Stimulated activated CD8-positive, alpha-beta memory T cell treated with anti-CD3 and anti-CD28 coated beads, Interleukin-7, amount 100 ng/mL, for 48 hours (primary cell): ENCODE results near the gene WDR20.
"Not testable (repeated sequence)": the region's sequence is repeated elsewhere in the genome, so short reads cannot be mapped to it uniquely, and the experiment has no call there.

Source experiments
- DNase-seq, 2 donors: peaks; one replicate each; pipeline ENCODE4 v3.0.0-alpha.2; 2020; ENCODE audit warnings: low read depth in 1 of 2; ENCODE audit errors: extremely low read depth in 1 of 2

WDR20 gene, protein sequence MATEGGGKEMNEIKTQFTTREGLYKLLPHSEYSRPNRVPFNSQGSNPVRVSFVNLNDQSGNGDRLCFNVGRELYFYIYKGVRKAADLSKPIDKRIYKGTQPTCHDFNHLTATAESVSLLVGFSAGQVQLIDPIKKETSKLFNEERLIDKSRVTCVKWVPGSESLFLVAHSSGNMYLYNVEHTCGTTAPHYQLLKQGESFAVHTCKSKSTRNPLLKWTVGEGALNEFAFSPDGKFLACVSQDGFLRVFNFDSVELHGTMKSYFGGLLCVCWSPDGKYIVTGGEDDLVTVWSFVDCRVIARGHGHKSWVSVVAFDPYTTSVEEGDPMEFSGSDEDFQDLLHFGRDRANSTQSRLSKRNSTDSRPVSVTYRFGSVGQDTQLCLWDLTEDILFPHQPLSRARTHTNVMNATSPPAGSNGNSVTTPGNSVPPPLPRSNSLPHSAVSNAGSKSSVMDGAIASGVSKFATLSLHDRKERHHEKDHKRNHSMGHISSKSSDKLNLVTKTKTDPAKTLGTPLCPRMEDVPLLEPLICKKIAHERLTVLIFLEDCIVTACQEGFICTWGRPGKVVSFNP

DNA sequence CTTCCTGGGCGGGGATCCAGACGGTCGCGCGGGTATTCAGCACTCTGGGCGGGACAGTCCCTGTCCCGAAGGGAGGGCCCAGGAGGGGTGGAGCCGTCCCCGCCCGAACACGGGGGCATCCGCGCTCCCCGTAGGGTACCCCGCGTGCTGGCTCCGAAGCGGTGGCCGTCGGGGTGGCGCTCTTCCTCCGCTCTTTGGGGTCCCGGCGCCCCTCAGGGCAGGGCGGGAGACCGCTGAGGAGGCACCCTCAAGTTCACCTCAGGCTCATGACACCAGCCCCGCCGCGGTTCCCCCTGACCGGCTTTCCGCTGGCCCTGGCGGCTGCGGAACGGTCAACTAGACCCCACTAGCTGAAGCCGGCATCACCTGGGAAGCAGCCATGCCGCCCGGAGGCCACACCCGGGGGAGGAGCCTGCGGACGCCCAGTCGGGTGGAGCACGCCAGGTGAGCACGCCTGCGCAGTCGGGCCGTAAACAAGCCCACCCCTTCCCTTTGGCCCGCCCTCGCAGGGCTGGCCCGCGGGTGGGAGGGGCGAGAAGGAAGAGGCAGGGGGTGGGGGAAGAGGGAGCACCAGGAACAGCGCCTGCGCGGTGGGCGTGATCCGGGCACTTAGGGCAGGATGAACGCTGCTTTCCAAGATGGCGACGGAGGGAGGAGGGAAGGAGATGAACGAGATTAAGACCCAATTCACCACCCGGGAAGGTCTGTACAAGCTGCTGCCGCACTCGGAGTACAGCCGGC, at the start of gene WDR20:
Gene WDR20 (plus strand): TSS at position 612 of the 741 bp plus-strand sequence. CDS start 27 bp downstream, at position 639.
- peak; percentile 98 to 100 for DNase-seq

DNA sequence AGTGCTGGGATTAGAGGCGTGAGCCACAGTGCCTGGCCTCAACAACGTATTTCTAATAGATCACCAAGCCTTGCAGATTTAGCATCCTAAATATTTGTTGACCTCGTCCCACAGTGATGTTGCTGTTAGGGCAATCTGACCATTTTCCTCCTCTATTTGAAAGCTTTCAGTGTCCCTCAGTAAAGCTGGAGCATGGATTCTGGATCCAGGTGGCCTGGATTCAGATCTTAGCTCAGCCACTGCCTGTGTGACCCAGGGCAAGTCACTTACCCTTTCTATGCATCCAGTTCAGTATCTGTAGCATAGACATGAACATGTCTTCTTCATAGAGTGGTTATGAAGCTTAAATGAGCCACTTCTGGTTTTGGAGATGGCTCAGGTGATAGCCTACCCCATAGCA, 49.0 kb upstream of the WDR20 start:
- DNase-seq = no peak

DNA sequence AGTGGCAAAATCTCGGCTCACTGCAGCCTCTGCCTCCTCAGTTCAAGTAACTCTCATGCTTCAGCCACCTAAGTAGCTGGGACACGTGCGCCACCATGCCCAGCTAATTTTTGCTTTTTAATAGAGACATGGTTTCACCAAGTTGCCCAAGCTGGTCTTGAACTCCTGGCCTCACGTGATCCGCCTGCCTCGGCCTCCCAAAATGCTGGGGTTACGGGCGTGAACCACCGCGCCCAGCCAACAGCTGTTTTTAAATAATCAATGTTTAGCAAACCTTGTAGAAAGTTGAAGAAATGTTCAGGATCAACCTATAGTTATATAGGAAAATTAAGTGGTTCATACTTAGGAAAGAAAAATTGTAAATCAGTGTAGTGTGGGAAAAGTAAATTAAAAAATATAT, 46.9 kb upstream of the WDR20 start:
- no peak for DNase-seq

DNA sequence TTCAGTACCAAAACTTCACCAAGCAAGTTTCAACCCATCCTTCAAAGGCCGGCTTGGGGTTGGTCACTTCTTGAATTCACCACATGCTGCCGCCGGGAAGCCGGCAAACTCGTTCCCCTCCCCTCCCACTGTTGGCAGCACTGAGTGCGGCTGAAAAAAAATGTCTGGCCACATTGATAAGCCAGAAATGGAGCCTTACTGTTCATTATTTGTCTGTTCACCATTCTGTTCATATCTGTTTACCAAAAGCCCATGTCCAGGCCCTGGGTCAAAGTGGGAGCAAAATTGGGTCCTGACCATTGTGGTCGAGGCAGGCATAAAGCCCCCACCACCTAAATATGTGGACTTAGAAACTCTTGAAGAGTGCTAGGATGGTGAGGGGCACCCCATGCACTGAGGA, 45.6 kb upstream of the WDR20 start:
- DNase-seq = no peak

DNA sequence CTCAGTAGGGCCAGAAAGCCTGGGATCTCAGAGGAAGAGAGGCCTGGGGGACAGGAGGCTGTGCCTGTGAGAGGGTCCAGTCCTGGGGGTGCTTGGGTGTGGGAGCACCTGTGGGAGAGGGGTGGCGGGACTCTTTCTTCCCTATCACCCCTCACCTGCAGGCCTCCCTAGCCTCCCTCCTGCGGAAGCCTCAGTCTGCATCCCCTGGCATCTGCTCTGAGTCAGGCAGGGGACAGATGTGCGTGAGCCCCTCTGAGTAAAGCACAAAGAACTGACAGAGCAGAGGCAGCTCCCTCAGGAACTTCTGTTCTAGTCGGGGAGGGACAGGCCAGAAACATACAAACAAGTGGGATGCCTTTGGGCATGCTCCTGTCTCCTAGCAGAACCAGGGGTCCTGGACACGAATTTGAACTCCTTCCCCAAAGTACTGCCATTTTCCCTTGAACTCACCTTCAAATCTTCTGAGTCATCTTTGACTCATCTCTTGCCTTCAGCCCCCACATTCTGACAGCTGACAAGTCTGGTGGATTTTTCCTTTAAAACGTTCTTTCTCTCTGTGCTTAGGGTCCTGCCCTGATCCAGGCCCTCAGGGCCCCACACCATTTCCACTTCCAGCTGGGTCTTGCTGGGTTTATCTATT, 44.3 kb upstream of the WDR20 start:
- no peak for DNase-seq

DNA sequence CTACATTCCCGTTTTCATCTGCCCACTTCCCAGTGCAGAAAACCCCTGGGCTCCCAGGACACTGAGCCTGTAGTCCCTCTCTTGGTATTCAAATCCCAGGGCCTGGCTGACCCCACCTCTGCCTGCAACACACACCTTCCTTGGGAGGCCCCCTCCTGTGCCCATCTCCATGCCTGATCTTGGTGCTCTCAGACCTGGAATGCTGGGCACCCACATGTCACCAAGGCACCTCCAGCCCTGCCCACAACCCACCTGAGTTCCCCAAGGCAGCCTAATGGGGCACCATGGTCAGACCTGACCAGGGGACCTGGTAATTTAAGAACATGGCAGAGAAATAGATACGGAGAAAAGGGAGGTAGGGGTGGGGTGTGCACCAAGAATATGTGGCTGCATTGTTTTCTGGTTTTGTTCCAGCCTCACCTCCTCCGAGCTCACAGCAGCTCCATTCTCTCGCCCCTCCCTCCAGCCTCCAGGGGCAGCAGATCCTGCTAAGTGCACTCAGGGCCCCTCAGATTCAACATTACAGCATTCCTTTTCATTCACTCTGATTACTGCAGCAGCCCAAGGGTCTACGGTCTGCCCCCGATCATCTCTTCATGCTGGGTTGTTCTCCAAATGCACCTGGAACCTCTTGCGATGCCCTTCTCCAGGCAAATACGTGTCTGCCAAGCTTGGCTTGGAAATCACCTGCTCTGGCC, 43.7 kb upstream of the WDR20 start:
- DNase-seq = no peak

DNA sequence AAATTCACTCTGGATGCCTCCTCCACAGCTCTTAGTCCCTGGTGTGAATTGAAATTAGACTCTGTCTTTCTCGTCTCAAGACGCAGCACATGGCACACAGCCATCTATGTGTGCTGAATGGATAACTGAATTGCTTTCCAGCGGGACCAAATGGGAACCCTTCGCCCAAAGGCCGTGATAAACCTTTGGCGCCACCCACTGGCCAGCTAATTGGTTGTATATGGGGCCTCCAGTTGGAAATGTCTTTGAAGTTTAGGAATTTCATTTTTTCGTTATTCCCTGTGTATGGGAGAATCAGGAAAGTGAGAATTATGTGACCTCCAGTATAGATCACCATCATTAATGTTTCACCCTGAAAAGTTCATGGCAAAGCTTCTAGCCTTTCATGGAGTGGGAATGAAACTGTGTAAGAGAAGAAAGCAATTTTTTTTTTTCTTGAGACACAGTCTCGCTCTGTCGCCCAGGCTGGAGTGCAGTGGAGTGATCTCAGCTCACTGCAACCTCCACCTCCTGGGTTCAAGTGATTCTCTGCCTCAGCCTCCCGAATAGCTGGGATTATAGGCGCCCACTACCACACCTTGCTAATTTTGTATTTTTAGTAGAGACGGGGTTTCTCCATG, 43.0 kb upstream of the WDR20 start:
- DNase-seq = peak in 1 of 2 donors; percentile 42

DNA sequence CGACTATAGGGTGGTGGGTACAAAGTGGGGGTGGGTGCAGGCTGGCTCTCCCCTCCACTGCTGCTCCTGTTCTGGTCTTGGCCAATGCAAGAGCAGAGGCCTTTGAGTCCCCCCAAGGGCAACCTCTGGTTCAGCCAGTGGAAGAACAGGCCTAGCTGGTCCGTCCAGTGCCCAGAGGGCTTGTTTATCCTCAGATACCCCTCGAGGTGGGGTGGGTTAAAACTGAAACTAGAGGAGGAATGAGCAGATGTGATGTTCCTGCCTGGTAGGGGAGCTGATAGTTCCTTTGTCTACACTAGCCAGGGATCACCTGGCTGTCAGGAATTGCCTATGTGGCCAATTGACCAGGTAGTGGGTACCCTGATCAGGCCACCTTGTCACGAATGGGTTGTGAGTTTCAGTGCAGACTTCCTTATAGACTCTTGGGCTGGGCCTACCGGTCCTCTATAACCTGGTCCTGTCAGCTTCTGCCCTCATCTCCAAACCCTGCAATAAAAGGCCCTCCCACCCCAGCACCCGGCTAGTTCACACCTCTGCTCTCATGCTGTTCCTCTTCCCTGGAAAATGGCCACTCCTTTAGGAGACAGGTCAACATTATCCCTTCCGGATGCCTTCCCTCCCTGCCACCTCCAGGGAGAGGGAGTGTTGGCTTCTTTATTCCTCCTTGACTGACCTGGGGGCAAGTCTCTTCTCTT, 42.1 kb upstream of the WDR20 start:
- DNase-seq = no peak

DNA sequence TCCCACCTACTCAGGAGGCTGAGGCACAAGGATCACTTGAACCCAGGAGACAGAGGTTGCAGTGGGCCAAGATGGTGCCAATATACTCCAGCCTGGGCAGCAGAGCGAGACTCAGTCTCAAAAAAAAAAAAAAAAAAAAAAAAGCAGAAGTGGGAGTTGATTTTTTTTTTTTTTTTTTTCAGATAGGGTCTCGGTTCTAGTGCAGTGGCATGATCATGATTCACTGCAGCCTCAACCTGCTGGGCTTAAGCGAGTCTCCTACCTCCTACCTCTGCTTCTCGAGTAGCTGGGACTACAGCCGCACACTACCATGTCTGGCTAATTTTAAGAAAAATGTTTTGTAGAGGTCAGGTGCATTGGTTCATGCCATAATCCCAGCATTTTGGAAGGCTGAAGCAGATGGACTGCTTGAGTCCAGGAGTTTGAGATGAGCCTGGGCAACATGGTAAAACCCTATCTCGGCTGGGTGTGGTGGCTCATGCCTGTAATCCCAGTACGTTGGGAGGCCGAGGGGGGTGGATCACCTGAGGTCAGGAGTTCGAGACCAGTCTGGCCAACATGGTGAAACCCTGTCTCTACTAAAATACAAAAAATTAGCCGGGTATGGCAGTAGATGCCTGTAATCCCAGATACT, 36.5 kb upstream of the WDR20 start:
- no peak for DNase-seq

DNA sequence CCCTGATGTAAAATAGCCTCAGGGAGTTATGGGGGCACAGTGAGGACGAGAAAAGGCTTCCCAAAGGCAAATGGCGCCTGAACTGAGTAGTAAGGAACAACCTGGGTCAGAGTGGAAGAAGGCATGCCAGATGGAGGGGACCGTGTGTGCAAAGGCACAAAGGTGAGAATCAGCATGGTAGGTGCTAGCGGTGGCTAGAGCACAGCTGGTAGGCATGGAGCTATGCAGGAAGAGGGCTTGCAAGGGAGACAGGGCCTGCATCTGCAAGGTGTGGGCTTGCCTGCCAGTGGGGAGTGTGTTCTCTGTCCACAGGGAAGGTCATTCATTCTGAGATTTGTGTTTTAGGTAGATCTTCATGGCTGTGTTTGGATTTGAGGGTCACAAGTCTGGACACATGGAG, 34.3 kb upstream of the WDR20 start:
- no peak for DNase-seq

DNA sequence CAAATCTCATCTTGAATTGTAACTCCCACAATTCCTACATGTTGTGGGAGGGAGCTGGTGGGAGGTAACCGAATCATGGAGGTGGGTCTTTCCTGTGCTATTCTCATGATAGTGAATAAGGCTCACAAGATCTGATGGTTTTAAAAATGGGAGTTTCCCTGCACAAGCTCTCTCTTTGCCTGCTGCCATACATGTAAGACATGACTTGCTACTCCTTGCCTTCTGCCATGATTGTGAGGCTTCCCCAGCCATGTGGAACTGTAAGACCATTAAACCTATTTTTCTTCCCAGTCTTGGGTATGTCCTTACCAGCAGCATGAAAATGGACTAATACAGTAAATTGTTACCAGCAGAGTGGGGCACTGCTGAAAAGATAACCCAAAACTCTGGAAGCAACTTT, 30.4 kb upstream of the WDR20 start:
- not testable (repeated sequence) for DNase-seq

DNA sequence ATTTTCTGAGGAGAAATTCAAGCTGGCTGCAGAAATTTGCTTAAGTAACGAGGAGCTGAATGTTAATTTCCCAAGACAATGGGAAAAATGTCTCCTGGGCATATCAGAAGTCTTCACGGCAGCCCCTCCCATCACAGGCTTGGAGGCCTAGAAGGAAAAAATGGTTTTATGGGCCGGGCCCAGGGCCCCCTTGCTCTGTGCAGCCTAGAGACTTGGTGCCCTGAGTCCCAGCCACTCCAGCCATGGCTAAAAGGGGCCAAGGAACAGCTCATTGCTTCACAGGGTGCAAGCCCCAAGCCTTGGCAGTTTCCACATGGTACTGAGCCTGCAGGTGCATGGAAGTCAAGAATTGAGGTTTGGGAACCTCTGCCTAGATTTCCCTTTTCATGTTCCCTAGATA, 28.6 kb upstream of the WDR20 start:
- DNase-seq = no peak

DNA sequence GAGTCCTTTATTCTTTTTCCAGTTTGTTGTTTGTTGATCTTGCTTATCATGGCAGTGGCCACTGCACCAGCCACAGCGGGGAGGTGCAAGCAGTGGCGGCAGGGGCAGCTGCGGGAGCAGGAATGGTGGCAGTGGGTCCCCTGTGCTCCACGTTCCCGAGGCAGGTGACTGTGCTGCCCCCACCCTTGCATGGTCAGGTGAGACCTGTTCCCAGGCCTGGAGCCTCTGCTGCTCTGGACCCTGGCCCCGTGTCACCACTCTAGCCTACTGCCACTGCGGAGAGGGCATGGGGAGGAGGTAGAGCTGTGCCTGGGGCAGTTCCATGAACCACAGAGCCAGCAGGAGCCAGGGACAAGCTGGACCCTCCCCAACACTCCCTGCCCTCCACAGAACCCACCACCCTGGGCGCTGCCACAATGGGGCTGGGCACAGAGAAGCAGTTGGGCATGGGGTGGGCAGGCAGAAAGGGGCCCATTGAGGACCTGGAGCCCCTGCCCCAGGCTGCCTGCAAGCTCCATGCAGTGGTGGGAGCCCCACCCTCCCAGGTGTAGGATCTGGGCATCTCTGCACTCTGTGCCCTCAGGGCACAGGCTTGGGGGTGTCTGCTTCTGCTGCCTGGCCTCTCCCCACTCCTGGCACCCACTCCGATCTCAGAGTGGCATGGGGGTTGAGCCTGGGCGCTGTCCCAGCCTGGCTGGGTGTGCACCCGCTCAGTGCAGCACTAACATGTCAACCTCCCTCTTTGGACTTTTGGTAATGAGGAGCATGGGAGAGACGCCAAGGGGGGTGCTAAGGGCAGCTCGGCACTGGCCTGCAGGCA, 23.1 kb upstream of the WDR20 start:
- no peak for DNase-seq

DNA sequence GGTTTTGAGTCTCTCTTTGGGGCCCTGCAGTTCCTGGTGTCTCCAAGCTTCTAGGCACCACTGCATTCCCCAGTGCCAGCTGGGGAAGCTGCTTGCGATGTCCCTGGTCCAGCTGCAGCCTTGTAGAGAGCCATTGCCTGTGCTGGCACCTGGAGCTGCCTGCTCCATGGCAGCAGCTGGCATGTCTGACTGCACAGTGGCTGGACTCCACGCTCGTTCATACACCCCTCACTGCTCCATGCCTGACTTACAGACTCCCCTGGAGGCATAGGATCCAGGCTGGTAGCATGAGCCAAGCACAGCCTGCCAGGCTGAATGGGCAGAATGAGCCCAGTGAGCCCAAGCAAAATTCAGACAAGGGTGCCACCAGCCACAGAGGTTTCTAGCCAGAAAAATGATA, 21.8 kb upstream of the WDR20 start:
- DNase-seq = no peak

DNA sequence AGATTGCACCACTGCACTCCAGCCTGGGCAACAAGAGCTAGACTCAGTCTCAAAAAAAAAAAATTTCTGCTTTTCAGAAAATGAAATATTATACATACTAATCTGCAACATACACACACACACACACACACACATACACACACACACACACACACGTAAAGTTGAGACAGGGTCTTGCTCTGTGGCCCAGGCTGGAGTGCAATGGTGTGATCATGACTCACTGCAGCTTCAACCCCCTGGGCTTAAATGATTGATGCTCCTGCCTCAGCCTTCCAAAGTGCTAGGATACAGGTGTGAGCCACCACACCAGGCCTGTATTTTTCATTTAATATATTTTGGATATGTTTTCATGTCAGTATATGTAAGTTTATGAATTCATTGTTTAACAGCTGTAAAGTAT, 18.8 kb upstream of the WDR20 start:
- DNase-seq = no peak

DNA sequence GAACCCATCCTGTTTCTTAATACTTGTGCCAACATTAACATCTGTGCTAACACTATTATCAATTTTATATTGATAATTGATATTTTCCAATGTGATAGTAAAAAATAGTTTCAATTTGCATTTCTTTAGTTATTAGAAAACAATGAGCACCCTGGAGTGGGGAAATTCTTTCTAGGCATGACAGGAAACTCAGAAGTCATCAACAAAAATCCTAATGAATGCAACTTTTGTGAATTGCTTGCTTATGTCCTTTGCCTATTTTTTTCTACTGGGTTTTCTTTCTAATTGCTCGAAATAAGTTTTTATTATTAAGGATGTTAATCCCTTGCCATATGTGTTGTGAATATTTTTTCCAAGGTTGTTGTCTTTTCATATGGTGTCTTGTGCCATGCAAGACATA, 18.1 kb upstream of the WDR20 start:
- no peak for DNase-seq

DNA sequence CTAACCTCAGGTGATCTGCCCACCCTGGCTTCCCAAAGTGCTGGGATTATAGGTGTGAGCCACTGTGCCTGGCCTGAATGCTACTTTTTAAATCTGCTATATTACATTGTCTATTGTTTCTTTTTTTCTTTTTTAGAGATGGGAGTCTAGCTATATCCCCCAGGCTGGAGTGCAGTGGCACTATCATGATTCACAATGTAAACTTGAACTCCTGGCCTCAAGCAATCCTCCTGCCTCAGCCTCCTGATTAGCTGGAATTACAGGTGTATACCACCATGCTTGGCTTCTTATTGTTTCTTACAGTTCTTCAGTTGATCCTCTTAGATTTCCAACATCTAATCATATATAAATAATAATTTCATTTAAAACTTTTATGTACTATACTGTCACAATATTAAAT, 15.3 kb upstream of the WDR20 start:
- no peak for DNase-seq

DNA sequence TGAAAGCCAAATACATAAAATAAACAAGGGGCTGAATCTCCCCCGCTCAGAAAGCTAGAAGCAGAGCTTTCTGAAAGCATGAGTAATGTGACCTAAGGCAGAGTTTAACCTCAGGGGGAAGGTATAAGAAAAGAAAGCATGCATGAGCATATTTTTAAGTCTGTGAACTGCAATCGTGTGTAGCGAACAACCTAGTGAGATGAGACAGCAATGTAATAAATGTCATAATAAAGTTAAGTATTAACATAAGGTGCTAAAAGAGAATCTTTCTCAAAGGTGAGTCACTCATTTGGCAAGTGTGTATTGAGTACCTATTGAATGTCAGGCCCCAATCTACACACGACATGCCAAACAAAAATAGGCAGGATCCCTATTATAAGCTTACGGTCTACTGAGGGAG, 14.2 kb upstream of the WDR20 start:
- DNase-seq = no peak
